KG1 (cell line): ENCODE measurements around the gene SPATA3.

Experiments
- DNase-seq: peaks from one replicate; lab custom pipeline; 2025; lab: John Stamatoyannopoulos, UW

SPATA3 gene

DNA sequence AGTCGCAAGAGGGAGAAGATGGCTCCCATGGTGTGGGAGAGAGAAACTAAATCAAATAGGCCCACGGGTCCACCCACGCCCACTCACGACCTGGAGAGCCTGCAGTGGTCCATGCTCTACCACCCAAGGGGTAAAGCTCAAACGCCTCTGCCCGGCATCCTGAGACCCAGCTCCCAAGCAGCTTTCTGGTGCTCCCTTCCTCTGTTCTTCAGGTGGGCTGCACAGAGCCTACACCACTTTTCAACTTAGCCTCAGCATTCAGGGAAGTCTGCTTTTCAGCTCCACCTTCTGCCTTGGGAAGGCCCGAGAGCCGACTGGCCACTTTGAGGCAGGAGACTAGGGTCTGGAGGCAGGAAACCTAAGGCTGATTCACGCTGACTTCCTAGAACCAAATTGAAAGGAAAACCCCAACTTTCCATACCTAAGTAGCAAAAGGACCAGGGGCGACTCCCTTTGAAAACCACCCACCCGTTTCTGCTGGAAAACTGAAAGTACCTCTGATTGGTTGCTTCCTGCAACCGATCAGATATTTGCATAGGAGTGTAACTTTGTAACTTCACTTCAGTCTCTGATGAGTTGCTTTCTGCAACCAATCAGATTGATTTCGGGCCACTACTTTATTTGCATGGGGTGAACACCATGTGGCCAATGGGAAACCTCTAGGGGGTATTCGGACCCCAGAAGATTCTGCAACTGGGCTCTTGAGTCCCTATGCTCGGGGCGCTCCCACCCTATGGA is 26.8 kb upstream of the SPATA3 start:
- no peak for DNase-seq

DNA sequence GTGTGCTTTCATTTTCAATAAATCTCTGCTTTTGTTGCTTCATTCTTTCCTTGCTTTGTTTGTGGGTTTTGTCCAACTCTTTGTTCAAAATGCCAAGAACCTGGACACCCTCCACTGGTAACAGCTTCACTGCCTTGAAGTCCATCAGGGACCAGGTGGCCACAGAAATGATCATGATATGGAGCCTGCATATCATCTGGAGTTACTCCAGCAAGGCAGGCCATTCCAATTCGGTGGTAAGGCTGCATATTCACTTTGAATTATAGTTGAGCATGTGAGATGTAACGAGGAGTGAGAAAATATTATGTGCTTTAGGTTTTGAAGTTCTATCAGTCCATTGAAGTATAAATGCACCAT is 26.3 kb upstream of the SPATA3 start:
- no peak for DNase-seq

DNA sequence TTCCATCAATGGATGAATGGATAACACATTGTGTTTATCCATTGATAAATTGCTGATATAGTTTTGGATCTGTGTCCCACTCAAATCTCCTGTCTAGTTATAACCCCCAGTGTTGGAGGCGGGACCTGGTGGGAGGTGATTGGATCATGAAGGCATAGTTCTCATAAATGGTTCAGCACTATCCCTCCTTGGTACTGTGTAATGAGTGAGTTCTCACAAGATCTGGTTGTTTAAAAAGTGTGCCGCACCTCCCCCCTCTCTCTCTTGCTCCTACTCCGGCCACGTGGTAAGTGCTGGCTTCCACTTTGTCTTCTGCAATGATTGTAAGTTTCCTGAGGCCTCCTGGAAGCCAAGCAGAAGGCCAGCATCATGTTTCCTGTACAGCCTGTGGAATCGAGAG is 23.9 kb upstream of the SPATA3 start:
- no peak for DNase-seq

DNA sequence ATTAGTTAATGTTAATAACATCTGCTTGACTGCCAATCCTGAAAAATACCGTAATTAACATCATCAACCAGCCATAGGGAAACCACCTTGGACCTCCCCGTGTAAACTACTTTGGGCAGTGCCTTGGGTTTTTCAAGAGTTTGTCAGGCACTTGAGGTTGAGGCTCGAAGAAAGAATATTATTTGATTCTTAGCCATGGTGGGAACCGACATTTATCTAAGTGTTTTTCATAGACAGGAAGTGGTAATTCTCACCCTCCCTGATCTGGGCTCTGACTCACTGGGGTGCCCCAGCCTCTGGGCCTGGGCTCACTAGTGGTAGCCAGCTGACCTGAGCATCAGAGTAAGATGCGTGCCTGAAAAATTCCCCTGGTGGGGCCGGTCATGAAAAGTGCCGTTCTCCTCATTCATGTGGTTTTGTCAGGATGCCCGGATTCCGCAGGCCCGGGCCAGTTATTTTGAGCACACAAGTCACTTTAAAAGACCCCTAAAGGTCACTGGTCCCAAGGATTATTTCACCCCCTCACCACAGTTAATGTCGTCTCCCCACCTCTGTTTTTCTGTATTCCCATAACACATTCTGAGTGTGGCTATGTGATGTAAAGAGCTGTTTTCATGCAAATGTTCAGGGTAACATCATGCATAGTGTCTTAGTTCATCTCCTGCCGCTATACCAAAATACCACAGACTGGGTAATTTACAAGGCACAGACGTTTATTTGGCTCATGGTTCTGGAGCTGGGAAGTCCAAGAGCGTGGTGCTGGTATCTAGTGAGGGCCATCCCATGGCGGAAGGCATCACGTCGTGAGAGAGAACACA is 21.6 kb upstream of the SPATA3 start:
- no peak for DNase-seq

DNA sequence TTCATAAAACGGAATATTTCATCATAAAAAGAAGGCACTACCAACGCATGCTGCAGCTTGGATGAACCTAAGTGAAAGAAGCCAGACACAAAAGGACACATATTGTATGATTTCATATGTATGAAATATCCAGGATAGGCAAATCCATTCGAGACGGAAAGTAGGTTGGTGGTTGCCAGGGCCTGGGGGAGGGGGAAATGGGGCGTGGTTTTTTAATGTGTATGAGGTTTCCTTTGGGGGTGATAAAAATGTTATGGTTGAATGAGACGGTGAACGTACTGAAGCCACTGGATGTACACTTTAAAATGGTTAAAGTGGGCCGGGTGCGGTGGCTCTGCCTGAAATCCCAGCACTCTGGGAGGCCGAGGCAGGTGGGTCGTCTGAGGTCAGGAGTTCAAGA is 20.0 kb upstream of the SPATA3 start:
- DNase-seq: no peak

DNA sequence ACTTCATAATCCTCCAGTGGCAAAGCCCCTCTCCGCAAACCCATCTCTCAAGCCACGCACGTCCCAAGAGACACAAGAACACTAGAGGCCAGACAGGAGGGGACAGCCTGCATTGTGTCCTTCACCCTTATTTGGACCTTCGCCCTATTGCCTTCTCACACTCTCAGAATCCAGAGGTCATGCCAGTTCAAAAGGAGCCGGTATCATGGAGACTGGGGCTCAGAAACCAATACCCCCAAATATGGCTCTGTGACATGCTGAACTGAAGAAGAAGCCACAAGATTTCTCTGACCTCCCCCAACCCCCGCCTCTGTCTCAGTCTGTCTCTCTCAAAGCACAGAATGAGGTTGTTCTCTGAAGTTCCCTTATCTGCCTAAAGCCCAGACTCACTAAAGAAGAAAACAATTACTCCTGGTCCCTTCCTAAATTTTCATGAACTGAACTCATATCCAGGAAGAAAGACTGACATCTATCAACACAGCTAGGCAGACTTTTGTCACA is 19.2 kb upstream of the SPATA3 start:
- DNase-seq: no peak

DNA sequence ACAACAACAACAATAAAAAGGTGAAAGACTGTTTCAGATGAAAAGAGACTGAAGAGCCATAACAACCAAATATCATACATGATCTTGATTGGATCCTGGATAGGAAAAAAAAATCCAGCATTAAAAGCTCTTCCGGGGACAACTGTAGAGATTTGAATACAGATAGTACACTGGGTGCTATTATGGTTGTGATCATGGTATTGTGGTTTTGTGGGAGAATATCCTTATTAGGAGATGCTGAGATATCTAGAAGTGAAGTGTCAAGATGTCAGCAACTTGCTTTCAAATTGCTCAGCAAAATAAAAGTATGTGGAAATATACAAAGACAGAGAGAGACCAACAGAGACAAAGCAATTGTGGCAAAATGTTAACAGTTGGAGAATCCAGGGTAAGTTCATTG is 15.5 kb upstream of the SPATA3 start:
- DNase-seq: no peak

DNA sequence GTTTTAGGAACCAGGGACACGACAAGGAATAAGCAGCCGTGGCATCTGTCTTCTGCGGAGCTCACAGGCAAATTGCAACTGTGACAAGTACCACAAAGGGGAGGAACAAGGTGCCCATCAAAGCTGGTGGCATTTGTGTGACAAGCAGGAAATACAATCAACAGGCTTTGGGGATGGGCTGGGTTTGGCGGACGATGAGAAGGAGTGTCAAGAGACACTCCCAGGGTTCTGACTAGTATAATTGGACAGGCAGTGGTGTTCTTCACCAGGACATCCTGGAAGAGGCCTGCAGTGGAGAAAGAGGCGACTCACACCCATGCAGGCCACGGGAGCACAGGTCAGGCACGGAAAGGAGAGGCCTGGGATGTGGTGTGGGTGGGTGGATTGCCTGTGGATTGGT is 14.2 kb upstream of the SPATA3 start:
- DNase-seq: no peak

DNA sequence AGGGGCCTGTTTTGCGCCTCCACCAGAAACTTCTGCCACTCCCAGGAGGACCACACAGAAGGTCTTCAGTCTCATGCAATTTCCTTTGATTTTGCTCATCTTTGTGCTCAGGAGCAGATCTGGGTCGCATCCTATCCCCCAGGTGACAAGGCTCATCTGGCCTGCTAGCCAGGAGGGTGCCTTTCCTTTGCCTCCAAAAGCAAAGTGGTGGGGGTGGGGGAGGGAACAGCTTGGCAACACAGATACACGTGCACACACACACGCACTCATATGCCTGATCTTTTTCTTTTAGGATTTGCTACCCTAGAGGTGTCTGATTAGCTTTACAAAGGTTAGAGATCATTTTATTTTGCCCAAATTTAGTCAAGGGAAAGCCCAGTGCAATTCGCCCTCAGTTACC is 13.8 kb upstream of the SPATA3 start:
- DNase-seq: no peak

DNA sequence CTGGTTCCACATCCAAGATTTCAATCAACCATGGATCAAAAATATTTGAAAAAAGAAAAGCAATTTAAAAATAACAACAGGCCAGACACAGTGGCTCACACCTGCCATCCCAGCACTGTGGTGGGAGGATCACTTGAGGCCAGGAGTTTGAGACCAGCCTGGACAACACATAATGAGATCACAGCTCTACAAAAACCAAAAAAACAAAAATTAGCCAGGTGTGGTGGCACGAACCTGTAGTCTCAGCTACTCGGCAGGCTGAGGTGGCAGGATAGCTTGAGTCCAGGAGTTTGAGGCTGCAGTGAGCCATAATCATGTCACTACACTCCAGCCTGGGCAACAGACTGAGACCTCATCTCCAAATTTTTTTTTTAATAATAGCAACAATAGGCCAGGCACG is 13.4 kb upstream of the SPATA3 start:
- no peak for DNase-seq

DNA sequence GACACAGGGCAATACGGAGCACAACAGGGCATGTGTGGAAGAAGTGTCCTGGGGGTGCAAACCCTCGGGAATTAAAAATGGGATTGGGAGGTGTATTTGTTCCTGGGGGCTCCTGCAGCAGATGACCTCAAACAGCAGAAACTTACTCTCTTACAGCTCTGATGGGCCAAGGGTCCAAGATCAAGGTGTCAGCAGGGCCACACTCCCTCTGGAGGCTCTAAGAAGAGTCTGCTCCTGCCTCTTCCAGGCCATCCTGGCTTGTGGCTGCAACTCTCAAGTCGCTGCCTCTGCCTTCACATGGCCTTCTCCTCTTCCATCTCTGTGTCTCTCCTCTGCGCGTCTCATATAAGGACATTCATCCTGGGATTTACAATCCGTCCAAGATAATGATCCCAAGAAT is 12.4 kb upstream of the SPATA3 start:
- no peak for DNase-seq

DNA sequence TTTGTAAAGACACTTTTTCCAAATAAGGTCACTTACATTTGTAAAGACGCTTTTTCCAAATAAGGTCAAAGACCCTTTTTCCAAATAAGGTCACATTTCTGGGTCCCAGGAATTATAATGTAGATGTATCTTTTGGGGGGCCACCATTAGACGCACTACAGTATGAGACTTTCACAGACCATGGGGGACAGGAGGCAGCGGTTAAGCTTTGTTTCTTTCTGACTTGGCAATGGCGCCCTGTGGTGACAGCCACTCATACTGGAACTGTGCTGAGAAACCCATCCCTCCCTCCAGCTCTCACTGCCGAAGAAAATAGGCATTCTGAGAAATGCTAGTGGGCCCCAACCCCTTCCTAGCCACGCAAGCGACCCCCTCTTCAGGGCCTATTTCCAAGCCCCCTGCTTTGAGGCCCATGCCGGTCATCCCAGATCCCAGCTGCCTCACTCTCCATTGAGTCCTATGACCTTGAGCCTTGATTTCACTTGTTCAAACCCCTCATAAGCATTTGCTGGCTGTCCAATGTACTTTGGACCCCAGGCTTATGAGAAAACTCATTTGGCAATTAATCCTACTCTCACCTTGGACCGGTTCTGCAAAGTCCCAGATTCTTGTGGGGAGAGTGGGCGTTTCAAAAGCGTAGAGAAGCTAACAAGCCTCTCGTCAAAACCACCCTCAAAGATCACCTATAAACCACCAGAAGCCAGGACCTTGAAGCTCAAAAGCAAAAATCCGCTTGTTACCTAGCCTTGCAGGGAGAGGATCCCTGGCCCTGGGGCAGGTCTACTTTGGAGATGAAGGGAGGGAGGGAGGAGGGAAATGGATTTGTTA is 11.3 kb upstream of the SPATA3 start:
- no peak for DNase-seq

DNA sequence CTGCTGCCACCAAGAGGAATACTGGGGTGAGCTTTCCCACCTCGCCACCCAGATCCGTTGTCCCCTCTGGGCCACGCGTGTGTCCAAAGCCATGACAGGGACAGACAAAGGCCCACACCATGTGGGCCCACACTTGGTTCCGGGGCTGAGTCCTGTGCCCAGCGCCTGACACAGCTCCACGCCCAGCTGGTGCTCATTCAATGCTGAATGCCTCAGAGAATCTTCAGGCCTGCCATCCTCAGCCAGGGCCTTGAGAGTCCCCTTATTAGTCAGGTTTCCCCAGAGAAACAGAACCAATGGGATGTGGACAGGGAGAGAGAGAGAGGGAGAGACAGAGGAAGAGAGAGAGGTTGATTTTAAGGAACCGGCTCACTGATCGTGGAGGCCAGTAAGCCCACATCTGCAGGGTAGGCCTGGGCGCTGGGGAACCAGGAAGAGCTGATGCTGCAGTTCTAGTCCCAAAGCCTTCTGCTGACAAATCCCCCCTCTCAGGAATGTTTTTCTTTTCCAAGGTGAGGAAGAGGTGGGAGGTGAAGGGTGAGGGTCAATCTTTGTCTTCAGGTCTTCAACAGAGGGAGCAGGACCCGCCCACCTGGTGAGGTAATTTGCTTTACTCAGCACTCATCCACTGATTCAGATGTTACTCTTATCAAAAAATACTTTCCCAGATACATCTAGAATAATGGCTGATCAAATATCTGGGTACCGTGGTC is 10.2 kb upstream of the SPATA3 start:
- DNase-seq: no peak

DNA sequence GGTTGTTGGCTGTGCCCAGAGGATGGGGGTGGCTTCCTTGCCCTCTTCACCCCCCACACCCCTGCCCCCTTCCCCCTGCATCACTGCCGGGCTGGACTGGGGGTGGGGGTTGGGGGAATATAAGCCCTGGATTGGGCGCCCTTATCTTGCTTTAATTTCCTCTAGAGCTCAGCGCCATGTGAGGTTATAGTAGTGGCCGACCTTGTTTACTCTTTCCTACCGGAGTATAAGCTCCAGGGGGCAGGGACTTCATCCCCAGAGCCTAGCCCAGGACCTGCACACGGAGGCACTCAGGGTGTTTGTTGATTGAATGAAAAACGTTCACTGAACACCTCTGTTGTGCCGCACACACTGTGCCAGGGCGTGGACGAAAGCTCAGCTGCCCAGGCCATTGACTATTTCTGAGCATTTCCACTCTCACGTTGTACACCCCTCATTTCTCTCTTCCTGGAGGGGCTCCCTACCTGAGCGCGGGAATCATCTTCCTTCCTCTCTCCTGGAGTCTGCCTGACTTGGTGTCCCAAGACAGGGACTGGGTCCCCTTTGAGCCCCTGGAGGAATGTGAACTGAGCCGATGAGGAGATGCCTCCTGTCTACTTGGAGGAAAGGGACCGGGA is 9.3 kb upstream of the SPATA3 start:
- no peak for DNase-seq

DNA sequence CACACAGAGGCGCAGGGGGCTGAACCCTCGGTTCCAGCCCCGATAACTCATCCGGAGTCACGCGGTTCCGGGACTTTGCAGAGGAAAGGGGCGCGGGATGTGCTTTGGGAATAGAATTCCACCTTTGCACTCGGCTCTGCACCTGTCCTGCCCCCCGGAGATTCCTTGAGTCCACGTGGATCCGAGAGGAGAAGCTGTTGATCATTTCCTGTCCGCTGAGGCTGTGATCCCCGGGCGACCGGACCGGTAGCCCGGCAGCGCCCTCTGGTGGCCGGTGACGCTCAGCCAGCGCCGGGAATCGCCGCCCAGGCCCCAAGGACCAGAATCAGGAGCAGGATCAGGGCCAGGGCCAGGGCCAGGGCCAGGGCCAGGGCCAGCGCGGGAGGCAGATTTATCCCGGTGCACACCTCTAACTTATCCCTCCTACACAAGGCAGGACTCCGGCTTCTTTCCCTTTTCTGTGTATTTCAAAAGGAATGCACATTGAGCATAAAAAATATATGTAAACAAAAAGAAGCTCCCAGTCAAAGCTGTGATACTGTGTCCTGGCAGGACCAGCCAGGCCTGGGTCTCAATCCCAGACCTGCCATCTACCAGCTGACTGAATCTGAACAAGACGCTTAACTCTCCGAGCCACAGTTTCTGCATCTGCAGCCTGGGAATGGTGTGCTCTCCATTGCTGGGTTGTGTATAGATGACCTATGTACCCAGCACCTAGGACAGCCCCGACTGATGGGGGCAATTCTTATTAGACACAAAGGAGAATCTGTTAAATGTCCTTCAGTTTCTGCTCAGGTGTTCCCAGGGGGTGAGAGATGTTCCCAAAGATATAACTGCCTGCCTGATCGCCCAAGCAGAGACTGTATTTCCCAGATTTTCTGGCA is 8.5 kb upstream of the SPATA3 start:
- no peak for DNase-seq

DNA sequence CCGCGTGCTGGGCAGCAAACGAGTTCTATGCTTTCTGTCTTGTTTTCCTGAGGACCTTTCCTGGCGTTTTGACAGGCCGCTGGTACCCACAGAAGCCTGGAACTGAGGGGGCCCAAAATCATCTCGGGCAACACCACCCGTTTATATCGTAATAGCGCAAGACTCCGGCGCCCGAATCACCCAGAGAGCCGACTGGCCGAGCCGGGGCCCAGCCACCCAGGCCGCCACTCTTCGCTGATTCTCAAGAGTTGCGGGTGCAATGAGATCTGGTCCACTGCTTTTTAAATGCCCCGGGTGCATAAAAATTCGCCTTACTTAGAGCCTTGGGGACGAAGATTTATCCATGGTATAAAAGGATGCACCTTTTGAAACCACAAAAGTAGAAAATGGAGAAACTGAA is 6.2 kb upstream of the SPATA3 start:
- DNase-seq: no peak

DNA sequence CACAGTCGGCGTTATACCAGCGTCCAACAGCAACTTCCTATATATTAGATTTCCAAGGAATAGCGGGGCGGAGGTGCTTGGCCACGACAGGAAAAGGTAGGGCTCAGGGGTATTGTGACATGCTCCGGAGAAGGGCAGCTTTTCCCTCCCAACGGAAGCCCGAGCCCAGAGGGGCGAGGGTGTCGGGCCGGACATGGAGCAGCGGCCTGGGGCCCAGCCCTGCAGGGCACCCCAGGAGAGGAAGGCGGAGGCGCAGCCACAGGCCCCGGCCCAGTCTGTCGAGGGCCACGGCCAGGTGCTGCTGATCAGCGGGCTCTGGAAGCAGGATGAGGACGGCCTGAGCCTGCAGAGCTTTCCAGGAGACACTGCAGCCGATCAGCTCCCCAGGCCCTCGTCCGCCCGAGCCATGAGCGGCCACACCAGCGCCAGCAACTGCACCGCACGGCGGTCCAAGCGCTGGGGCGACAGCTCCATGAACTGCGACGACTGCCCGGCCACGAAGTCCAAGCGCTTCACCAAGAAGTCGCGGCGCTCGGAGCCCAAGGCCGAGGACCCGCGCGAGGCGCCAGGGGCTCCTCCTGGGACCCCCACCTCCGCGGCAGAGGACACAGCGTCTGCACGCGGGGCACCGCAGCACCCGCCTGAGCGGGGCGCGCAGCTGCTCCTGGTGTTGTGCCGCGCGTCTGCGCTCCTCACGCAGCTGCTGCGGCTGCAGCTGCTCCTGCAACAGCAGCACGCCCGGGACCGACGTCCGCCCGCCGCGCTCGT is 5.6 kb upstream of the SPATA3 start:
- no peak for DNase-seq

DNA sequence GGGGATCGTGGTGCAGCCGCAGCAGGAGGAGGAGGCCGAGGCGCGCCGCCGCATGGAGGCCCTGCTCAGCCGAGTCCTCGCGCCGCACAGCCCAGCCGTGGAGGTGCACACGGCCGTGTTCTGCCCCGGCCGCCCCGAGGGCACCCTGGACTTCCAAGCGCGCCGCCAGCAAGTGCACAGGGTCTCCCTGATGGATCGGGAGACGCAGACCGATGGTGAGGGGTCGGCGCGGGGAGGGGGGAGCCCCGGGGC is 5.1 kb upstream of the SPATA3 start:
- DNase-seq: no peak

DNA sequence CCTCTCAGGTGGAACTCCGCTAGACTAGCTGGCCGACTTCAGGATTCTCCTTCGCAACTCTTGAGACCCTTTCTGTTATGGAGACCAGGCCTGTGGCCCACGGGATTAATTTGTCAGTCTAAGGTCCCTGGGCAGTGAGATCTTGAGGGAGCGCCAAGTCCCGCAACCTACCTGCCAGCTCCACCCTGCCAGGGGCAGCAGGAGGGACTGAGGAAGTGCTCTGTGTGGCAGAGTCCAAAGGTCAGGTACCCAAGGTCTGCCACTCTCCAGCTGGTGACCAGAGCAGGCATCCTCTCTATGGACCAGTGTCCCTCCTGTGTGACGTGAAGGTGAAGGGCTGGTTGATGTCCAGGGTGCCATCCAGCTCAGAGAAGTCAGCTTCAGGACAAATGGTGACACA is 4.3 kb upstream of the SPATA3 start:
- DNase-seq: no peak

DNA sequence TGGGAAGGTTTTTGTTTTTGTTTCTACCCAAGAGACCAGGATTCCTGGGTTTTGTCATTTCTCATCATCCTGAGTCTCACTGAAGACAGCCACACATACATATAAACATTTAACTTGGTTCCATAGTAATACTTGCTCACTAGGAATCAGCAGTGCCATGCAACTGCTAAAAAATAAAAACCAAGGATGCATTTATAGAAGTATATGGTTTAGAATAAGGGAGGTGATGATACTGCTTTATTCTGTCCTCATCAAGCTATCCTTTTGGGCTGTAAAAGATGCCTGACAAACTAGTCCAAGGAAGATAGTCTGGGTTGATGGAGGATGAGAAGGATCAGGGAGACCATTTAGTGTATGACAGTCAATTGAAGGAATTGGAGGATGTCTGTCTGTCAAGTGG is 740 bp downstream of the SPATA3 start:
- DNase-seq: no peak
